GM19463 (cell line): ENCODE measurements around the gene SEMA3E.
"Not testable (repeated sequence)": the region's sequence is repeated elsewhere in the genome, so short reads cannot be mapped to it uniquely, and the experiment has no call there.

ENCODE experiments used
- ATAC-seq: cut with Tn5 transposase; IDR thresholded peaks from one replicate; pipeline ENCODE4 v1.9.1; 2021; ENCODE audit warnings: mild to moderate bottlenecking, moderate library complexity; ENCODE audit not compliant: unreplicated experiment

SEMA3E gene

GRCh38 chr7:83457022-83457892, 191.7 kb downstream of the SEMA3E start:
- peak; percentile 74 for ATAC-seq

DNA sequence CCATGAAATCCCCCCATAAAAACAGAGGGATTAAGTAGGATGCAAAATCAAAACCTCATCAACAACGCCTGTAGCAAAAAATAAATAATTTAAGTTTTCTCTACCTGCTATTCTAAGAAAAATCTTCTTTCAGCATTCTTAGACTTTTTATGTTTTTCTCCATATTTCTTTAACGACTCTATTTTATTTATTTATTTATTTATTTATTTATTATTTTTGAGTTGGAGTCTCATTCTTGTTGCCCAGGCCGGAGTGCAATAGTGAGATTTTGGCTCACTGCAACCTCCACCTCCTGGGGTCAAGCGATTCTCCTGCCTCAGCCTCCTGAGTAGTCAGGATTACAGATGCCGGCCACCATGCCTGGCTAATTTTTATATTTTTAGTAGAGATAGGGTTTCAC, 192.5 kb downstream of the SEMA3E start:
- ATAC-seq: no peak

- ATAC-seq: no peak
Measured at GRCh38 chr7:83455612-83456011, 193.3 kb downstream of the SEMA3E start.

- no peak for ATAC-seq
Measured at GRCh38 chr7:83452256-83452655, 196.7 kb downstream of the SEMA3E start.

- ATAC-seq: no peak
Measured at GRCh38 chr7:83451501-83452045, 197.4 kb downstream of the SEMA3E start.

GRCh38 chr7:83449781-83450180, 199.2 kb downstream of the SEMA3E start:
- ATAC-seq: no peak

GRCh38 chr7:83447681-83448080, 201.3 kb downstream of the SEMA3E start:
- no peak for ATAC-seq

GRCh38 chr7:83446102-83446669, 202.8 kb downstream of the SEMA3E start:
- no peak for ATAC-seq

DNA sequence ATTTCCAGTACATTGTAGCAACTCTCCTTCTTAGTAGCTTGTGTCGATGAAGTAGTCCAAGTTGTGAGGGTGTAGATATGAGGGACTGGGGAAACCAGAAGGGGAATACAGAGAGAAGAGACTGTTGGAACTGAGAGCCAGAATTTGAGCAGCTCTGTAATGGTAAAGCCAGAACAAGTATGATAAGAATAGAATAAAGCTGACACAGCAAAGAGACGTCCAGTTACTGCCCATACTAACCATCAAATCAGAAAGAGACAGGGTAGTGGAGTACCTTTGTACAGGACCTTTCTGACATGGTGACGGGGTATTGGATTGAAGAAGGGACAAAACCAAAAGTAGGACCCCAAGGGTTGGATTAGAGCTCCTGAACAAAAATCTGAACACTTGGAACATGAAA, 206.0 kb downstream of the SEMA3E start:
- no peak for ATAC-seq

DNA sequence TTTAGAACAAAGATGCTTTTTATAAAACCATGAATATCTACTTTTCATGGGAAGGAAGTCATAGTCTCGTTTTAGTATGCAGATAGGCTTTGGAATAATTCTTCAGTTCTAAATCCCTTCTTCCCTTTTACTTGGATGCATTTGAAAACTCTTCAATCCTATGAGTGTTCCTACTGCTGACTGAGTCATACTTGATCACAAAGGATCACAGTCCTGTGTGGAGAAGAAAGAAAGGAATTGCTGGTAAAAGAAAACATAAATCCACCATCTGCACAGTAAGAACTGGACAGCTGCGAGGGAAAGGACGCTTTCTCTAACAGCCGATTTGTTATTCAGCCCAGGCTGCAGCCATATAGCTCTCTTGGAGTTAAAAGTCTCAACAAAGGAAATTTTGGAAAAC, 209.9 kb downstream of the SEMA3E start:
- no peak for ATAC-seq

DNA sequence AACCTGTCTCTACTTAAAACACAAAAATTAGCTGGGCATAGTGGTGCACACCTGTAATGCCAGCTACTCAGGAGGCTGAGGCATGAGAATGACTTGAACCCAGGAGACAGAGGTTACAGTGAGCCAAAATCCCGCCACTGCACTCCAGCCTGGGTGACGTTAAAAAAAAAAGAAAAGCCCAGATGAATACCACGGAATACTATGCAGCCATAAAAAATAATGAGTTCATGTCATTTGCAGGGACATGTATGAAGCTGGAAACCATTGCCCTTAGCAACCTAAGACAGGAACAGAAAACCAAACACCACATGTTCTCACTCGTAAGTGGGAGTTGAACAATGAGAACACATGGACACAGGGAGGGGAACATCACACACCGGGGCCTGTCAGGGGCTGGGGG, 218.7 kb downstream of the SEMA3E start:
- not testable (repeated sequence) for ATAC-seq

- ATAC-seq: no peak
Measured at GRCh38 chr7:83429493-83429892, 219.4 kb downstream of the SEMA3E start.

DNA sequence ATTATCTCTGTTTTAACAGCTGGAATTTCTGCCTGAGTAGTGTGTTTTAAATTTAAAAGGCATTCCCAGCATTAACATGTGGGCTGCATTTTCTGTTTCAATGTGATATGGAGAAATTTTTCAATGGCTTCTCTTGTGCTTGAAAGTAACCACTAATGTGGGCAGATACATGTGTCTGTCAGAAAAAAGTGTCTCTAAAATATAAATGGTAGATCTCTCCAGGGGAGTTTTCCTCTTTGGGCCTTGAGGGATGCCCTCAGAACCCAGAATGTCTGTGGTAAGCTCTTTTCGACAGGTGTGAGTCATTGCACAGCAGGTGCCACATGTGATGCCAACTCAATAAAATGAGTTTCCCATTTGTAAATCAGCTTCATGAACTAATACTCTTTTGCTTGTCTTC, 221.1 kb downstream of the SEMA3E start:
- no peak for ATAC-seq

DNA sequence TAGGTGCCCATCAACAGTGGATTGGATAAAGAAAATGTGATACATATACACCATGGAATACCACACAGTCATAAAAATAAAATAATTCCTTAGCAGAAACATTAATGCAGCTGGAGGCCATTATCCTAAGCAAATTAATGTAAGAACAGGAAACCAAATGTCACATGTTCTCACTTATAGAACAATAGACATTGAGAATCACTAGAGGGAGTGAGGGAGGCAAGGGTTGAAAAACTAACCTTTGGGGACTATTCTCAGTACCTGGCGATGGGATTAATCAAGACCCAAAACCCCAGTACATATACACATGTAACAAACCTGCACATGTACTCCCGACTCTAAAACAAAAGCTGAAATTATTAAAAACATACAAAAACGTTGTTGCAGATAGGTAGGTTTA, 222.6 kb downstream of the SEMA3E start:
- no peak for ATAC-seq

- no peak for ATAC-seq
Measured at GRCh38 chr7:83419013-83419412, 229.9 kb downstream of the SEMA3E start.

- ATAC-seq: no peak
Measured at GRCh38 chr7:83415840-83416239, 233.1 kb downstream of the SEMA3E start.

DNA sequence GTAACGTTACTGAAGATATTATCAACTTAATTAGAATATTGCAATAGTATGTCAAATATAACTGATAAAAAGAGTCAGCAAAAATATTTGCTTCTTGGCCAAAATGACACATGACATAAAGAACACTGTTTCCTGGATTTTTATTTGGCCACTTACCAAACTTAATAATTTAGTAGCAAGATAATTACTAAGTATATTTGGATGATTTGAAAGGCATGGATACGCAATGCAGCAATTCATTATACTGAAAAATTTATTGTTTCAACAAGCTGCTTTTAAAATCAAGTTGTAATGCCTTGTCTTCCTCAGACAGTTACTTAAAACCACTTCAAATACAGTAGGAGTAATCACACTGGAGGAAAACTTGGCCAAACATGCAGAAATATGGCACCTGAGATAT, 234.0 kb downstream of the SEMA3E start:
- no peak for ATAC-seq

- ATAC-seq: no peak
Measured at GRCh38 chr7:83413831-83414230, 235.1 kb downstream of the SEMA3E start.

- ATAC-seq: no peak
Measured at GRCh38 chr7:83413424-83413823, 235.5 kb downstream of the SEMA3E start.

DNA sequence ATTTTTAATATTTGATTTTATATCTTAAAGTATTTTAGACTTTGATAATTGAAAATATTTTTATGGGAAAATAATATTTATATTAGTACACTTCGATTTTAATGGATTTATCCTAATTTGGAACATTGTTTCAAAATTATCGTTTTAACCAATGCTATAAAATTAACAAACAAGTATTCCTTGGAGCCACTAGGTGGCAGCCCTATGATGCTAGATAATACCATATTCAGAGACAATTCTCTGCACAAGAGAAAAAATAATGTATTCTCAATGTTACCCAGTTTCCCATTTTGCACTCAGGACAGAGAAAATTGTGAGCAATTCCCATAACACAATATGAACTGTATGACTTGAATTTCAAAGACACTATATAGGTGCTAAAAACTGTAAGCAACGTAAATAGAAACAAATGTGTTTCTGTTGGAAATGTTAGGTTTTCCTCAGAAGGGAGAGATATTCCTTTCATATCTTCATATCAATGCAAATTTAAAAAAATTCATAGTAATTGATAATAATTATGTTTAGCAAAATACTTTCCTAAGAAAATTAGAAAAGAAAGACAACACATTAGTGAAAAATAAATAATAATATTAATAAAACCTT, 237.8 kb downstream of the SEMA3E start:
- no peak for ATAC-seq

- no peak for ATAC-seq
Measured at GRCh38 chr7:83394776-83395175, 254.2 kb downstream of the SEMA3E start.

DNA sequence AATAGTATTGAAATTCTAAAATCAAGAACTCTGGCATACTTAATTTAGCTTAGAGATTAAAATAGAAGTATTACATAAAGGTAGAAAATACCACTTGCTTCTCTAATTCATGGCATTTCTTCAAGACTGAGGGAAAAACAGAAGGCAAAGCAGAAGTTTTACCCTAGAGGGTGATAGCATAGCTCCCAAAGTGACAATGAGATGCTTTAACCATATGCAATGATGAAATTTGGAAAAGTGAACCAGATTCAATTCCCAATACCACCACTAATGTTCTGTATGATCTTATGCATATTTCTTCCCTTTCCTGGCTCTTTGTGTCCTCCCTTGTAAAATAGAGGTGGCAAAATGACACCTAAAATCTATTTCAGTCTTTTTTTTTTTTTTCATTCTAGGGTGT, 260.5 kb downstream of the SEMA3E start:
- no peak for ATAC-seq
